Right lobe of liver (tissue), 6 donors: ENCODE data around the gene KCTD21. TPM values are rescaled to one million over a fixed set of nuclear protein-coding genes. Genes with fewer than 3 reads are reported as not detected.

Experiments
- ATAC-seq, 4 donors: fragments of 200-7000 bp; cut with Tn5 transposase; one replicate each; pipeline ENCODE4 v1.9.1; 2020; ENCODE audit warnings: mild to moderate bottlenecking in 4 of 4, moderate library complexity in 4 of 4
- DNase-seq, 3 donors: peaks; one replicate each; pipeline ENCODE4 v3.0.0-alpha.2; 2020
- H3K27ac ChIP-seq, 3 donors: fragments of 200-600 bp; one replicate each; pipeline ENCODE4 v1.8.0; 2022
- H3K27me3 ChIP-seq, 2 donors: fragments of 200-600 bp; one replicate each; pipeline ENCODE4 v1.8.0; 2022
- H3K36me3 ChIP-seq, 4 donors: fragments of 200-600 bp; sonication (generic) in 1 of 4; one replicate each; pipeline versions ENCODE4 v1.5.1 to v1.8.0; 2017 to 2022; ENCODE audit warnings: control low read depth in 1 of 4
- H3K4me1 ChIP-seq, 4 donors: fragments of 200-600 bp; sonication (generic) in 1 of 4; one replicate each; pipeline versions ENCODE4 v1.5.1 to v1.8.0; 2017 to 2022; ENCODE audit warnings: control low read depth in 1 of 4
- H3K4me3 ChIP-seq, 3 donors: fragments of 200-600 bp; one replicate each; pipeline ENCODE4 v1.8.0; 2022
- H3K9me3 ChIP-seq, 4 donors: fragments of 200-600 bp; sonication (generic) in 1 of 4; one replicate each; pipeline versions ENCODE4 v1.5.1 to v1.8.0; 2017 to 2022; ENCODE audit warnings: control low read depth in 1 of 4
- POLR2A ChIP-seq: fragments of 450-650 bp; IDR thresholded peaks from one replicate; pipeline ENCODE4 v1.6.1; 2017; ENCODE audit warnings: antibody characterized with exemption, mild to moderate bottlenecking
- WGBS: methylation state at CpG from one replicate; pipeline ENCODE4 v1.1.6; 2018; ENCODE audit warnings: low coverage, low lambda C conversion rate; ENCODE audit not compliant: insufficient coverage; ENCODE audit errors: missing lambda C conversion rate; 5-methylcytosine and 5-hydroxymethylcytosine counted together
- intact Hi-C, 2 donors: fragments of 100-400 bp; cut with DNase I; formaldehyde crosslinking; loops; one replicate each; pipeline versions ENCODE4 v1.11.2 to v1.14.1; 2022
- total RNA-seq, 6 experiments: library from RNA; depleted of rRNA in 2 of 6; stranded (reverse); fragments of >200 nt in 2 of 6; fragmentation: NEBNext Ultra II Directional in 3 of 6; extraction: Animal tissue kit (Norgen Biotek cat#: 25700) in 3 of 6; gene quantifications; one replicate each; pipeline versions ENCODE4 v1.1.0 to v1.2.4, GENCODE V29; 2016 to 2023
- TF ChIP-seq, protein P1 (sequence below), 4 donors: fragments of 200-600 bp in 3 of 4; fragments of 450-650 bp in 1 of 4; IDR thresholded peaks; one replicate each; pipeline versions ENCODE4 v1.5.1 to v1.8.0; 2016 to 2022; ENCODE audit warnings: antibody characterized with exemption in 4 of 4, mild to moderate bottlenecking in 2 of 4
- donor health status: DM: no; HTN: yes; CAD: no.
- donor health status: DM: no; HTN: no; CAD: no.
- donor health status: DM: no; HTN: no; CAD: no.
- donor health status: DM: no; HTN: yes; CAD: no.
- donor health status: DM: no; HTN: yes; CAD: no.

KCTD21 gene
- total RNA-seq, 6 experiments from 2014 or later, result 9.6 to 15.6 (median 11.9) TPM

GRCh38 chr11:78211565-78211964, 23.1 kb upstream of the KCTD21 start:
- intact Hi-C loops, result no loop called here
- Histone ChIP-seq H3K4me3 (no peak overlapping the region), H3K27ac (no peak overlapping the region), H3K27me3 (no peaks in the 10 kb centered on the region), H3K36me3 (peaks cover 0 to 23% (median 8%) of the 10 kb centered on the region in 4 donors), H3K4me1 (no peaks in the 10 kb centered on the region), H3K9me3 (no peaks in the 10 kb centered on the region)
- TF ChIP-seq, protein P1, sequence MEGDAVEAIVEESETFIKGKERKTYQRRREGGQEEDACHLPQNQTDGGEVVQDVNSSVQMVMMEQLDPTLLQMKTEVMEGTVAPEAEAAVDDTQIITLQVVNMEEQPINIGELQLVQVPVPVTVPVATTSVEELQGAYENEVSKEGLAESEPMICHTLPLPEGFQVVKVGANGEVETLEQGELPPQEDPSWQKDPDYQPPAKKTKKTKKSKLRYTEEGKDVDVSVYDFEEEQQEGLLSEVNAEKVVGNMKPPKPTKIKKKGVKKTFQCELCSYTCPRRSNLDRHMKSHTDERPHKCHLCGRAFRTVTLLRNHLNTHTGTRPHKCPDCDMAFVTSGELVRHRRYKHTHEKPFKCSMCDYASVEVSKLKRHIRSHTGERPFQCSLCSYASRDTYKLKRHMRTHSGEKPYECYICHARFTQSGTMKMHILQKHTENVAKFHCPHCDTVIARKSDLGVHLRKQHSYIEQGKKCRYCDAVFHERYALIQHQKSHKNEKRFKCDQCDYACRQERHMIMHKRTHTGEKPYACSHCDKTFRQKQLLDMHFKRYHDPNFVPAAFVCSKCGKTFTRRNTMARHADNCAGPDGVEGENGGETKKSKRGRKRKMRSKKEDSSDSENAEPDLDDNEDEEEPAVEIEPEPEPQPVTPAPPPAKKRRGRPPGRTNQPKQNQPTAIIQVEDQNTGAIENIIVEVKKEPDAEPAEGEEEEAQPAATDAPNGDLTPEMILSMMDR (IDR thresholded peaks at IDR 0.05), result no peak
- TF ChIP-seq POLR2A, result no peak
- DNase-seq (no peak), ATAC-seq (no peak)
- WGBS, result 97% methylated on average over 5 of the region's 5 CpGs

DNA sequence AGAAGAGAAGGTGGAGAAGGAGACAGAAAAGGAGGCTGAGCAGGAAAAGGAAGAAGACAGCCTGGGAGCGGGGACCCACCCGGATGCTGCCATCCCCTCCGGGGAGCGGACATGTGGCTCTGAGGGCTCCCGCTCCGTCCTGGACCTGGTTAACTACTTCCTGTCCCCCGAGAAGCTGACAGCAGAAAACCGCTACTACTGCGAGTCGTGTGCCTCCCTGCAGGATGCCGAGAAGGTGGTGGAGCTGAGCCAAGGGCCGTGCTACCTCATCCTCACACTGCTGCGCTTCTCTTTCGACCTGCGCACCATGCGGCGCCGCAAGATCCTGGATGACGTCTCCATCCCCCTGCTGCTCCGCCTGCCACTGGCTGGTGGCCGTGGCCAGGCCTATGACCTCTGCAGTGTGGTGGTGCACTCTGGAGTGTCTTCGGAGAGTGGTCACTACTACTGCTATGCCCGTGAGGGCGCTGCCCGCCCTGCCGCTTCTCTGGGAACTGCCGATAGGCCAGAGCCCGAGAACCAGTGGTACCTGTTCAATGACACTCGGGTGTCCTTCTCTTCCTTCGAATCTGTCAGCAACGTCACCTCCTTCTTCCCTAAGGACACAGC, 21.7 kb upstream of the KCTD21 start:
- Histone ChIP-seq H3K4me3 (no peak overlapping the region), H3K4me1 (no peaks in the 10 kb centered on the region), H3K27ac (no peak overlapping the region), H3K9me3 (no peaks in the 10 kb centered on the region), H3K36me3 (peaks cover 0 to 22% (median 6%) of the 10 kb centered on the region in 4 donors), H3K27me3 (no peaks in the 10 kb centered on the region)
- intact Hi-C loops, result no loop called here
- WGBS, result 96% methylated on average over 5 of the region's 31 CpGs
- ATAC-seq, result peak in 1 of 4 donors; percentile 19
- DNase-seq, result no peak
- no peak for TF ChIP-seq POLR2A
- TF ChIP-seq, protein P1 (IDR thresholded peaks at IDR 0.05), result no peak

DNA sequence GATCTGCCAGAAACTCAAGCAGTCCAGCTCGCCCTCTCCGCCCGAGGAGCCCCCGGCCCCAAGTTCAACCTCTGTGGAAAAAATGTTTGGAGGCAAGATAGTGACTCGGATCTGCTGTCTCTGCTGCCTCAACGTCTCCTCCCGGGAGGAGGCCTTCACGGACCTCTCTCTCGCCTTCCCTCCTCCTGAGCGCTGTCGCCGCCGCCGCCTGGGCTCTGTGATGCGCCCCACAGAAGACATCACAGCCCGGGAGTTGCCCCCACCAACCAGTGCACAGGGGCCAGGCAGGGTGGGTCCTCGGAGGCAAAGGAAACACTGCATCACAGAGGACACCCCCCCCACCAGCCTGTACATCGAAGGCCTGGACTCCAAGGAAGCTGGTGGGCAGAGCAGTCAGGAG, 21.1 kb upstream of the KCTD21 start:
- Histone ChIP-seq H3K4me3 (no peak overlapping the region), H3K9me3 (no peaks in the 10 kb centered on the region), H3K4me1 (no peaks in the 10 kb centered on the region), H3K36me3 (peaks cover 0 to 20% (median 6%) of the 10 kb centered on the region in 4 donors), H3K27me3 (no peaks in the 10 kb centered on the region), H3K27ac (no peak overlapping the region)
- 100% methylated on average over 4 of the region's 18 CpGs for WGBS
- DNase-seq (no peak), ATAC-seq (no peak)
- no peak for TF ChIP-seq POLR2A
- TF ChIP-seq, protein P1 (IDR thresholded peaks at IDR 0.05), result no peak
- intact Hi-C loops, result no loop called here

DNA sequence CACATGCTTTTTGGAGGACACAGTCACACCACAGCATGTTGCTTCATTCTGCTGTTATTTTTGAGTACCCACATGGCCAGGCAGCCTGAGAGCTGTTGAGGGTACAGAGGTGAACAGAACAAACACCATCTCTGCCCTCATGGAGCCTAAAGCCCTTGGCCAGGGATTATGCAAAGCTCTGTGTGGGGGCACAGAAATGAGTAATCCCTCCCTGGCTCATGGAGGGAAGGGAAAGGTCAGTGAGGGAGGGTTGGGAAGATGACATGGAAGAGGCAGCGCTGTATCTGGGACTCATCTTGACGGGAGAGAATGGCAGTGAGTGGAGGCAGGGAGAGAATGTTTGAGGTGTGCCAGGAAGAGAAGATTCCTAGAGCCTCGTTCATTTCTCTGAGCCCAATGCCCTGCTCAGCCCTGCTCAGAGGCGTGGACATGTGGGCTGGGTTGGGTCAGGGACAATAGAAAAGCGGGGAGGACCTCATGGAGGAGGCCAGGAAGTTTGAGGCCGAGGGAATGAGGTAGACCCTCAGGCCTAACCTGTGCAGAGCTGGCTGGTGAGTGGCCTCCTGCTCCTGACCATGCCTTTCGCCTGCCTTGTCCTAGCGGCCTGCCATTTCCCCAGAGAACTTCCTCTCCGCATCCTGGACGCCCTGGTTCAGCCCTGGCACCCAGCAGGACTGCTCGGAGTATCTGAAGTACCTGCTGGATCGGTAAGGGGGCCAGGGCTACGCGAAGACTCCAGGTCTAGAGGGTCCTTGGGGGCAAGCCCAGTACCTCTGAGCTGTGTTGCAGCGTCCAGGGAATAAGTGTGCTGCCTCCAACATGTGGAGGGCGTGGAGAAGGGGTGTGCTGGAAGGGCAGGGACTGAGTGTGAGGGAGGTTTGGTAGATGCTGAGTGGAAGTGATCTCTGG, 20.1 kb upstream of the KCTD21 start:
- Histone ChIP-seq H3K9me3 (no peaks in the 10 kb centered on the region), H3K36me3 (peaks cover 0 to 16% (median 6%) of the 10 kb centered on the region in 4 donors), H3K27ac (no peak overlapping the region), H3K4me1 (no peaks in the 10 kb centered on the region), H3K27me3 (no peaks in the 10 kb centered on the region), H3K4me3 (no peak overlapping the region)
- WGBS, result 65% methylated on average over 4 of the region's 16 CpGs
- no peak for TF ChIP-seq POLR2A
- TF ChIP-seq, protein P1 (IDR thresholded peaks at IDR 0.05), result no peak
- intact Hi-C loops, result no loop called here
- ATAC-seq (peak in 1 of 4 donors; percentile 11), DNase-seq (no peak)
